Measurements from ENCODE around the gene CD63.

- TF ChIP-seq CTCF (conservative IDR thresholded peaks at IDR 0.05; ENCODE audit: low read depth, low read length) (peak; percentile 59), EZH2 (IDR thresholded peaks at IDR 0.05; ENCODE audit: low read length, unreplicated experiment) (no peak)
Measured at GRCh38 chr12:55705782-55706402, 22.9 kb downstream of the CD63 start.

Measured in PC-3 (cell line).